IMR-90 (cell line): Measurements from ENCODE around the gene INPP1. TPM values are rescaled to one million over a fixed set of nuclear protein-coding genes. Genes with fewer than 3 reads are reported as not detected.

ENCODE experiments used
- ATAC-seq: fragments of 200-7000 bp; cut with Tn5 transposase; 2 replicates; pipeline ENCODE4 v1.9.1; 2020; ENCODE audit warnings: low read depth, mild to moderate bottlenecking, moderate library complexity
- BruUV-seq: library from RNA; stranded (reverse); fragments of 400-500 nt; replicated peaks from 2 replicates; lab custom pipeline; 2021; lab: Mats Ljungman, UMichigan
- CTCF ChIA-PET: fragments of 300-600 bp; formaldehyde crosslinking; extraction: SDS; loops from one replicate; lab custom pipeline; 2021; ENCODE audit warnings: antibody characterized with exemption; lab: Yijun Ruan, JAX
- POLR2A ChIA-PET: fragments of 300-600 bp; sonication (Branson Sonifier 250); formaldehyde crosslinking; loops from one replicate; lab custom pipeline; 2022; ENCODE audit warnings: antibody characterized with exemption; ENCODE audit not compliant: unreplicated experiment; lab: Charles Lee
- DNase-seq: peaks from one replicate; pipeline ENCODE4 v3.0.0; 2013
- H2AFZ ChIP-seq: replicated peaks from 2 replicates; pipeline ENCODE3; 2013; ENCODE audit warnings: low read length, mild to moderate bottlenecking; ENCODE audit not compliant: poor library complexity
- H2AK5ac ChIP-seq: 2 replicates; pipeline ENCODE4 v1.6.1; 2013; ENCODE audit warnings: low read depth, low read length, inconsistent platforms
- H2AK9ac ChIP-seq: replicated peaks from 2 replicates; pipeline ENCODE3; 2013; ENCODE audit warnings: mild to moderate bottlenecking, low read depth, low read length, moderate library complexity; ENCODE audit not compliant: poor library complexity
- H2BK120ac ChIP-seq: 2 replicates; pipeline ENCODE4 v1.6.1; 2013; ENCODE audit warnings: low read depth, low read length, inconsistent platforms
- H2BK15ac ChIP-seq: 3 replicates; pipeline ENCODE4 v1.6.1; 2013; ENCODE audit warnings: low read depth, low read length, inconsistent platforms
- H2BK20ac ChIP-seq: 2 replicates; pipeline ENCODE4 v1.6.1; 2013; ENCODE audit warnings: low read depth, mild to moderate bottlenecking, inconsistent platforms, low read length, moderate library complexity
- H2BK5ac ChIP-seq: 2 replicates; pipeline ENCODE4 v1.6.1; 2013; ENCODE audit warnings: mild to moderate bottlenecking, low read depth, low read length, inconsistent platforms; ENCODE audit not compliant: poor library complexity, severe bottlenecking
- H3K14ac ChIP-seq: replicated peaks from 2 replicates; pipeline ENCODE4 v1.6.1; 2013; ENCODE audit warnings: low read depth, low read length, inconsistent platforms
- H3K18ac ChIP-seq: 2 replicates; pipeline ENCODE4 v1.6.1; 2013; ENCODE audit warnings: low read depth, low read length, control low read depth
- H3K23ac ChIP-seq: 2 replicates; pipeline ENCODE4 v1.6.1; 2013; ENCODE audit warnings: low read depth, low read length, inconsistent platforms
- H3K27ac ChIP-seq: 2 replicates; pipeline ENCODE4 v1.5.1; 2013; ENCODE audit warnings: mild to moderate bottlenecking, control low read depth, low read length; ENCODE audit not compliant: insufficient read depth
- H3K27me3 ChIP-seq: 2 replicates; pipeline ENCODE4 v1.6.1; 2013; ENCODE audit warnings: low read length; ENCODE audit not compliant: control insufficient read depth, insufficient read depth
- H3K36me3 ChIP-seq: 2 replicates; pipeline ENCODE4 v1.6.1; 2013; ENCODE audit warnings: low read length, mixed read lengths; ENCODE audit not compliant: control insufficient read depth, insufficient read depth
- H3K4ac ChIP-seq: 2 replicates; pipeline ENCODE4 v1.6.1; 2013; ENCODE audit warnings: low read depth, low read length, inconsistent platforms
- H3K4me1 ChIP-seq: 2 replicates; pipeline ENCODE4 v1.6.1; 2013; ENCODE audit warnings: low read length, mixed read lengths; ENCODE audit not compliant: control insufficient read depth, insufficient read depth
- H3K4me2 ChIP-seq: 2 replicates; pipeline ENCODE4 v1.6.1; 2013; ENCODE audit warnings: low read depth, mild to moderate bottlenecking, control low read depth, low read length, moderate library complexity
- H3K4me3 ChIP-seq: 2 replicates; pipeline ENCODE4 v1.5.1; 2013; ENCODE audit warnings: low read depth, mild to moderate bottlenecking, control low read depth, low read length, moderate library complexity; ENCODE audit not compliant: insufficient read depth
- H3K56ac ChIP-seq: 2 replicates; pipeline ENCODE4 v1.6.1; 2013; ENCODE audit warnings: low read length, inconsistent platforms; ENCODE audit not compliant: insufficient read depth; ENCODE audit errors: extremely low read depth
- H3K79me1 ChIP-seq, 2 experiments: 2 replicates each; pipeline ENCODE4 v1.6.1; 2013; ENCODE audit warnings: low read length in 2 of 2, inconsistent platforms in 1 of 2, low read depth in 1 of 2
- H3K9ac ChIP-seq: 2 replicates; pipeline ENCODE4 v1.6.1; 2013; ENCODE audit warnings: low read depth, low read length, control low read depth
- H3K9me1 ChIP-seq: 2 replicates; pipeline ENCODE4 v1.6.1; 2013; ENCODE audit warnings: low read length, inconsistent platforms; ENCODE audit not compliant: insufficient read depth
- H3K9me3 ChIP-seq: 2 replicates; pipeline ENCODE4 v1.6.1; 2013; ENCODE audit warnings: low read length; ENCODE audit not compliant: control insufficient read depth, insufficient read depth
- H4K20me1 ChIP-seq: 2 replicates; pipeline ENCODE4 v1.6.1; 2013; ENCODE audit warnings: low read length, inconsistent platforms; ENCODE audit not compliant: insufficient read depth
- H4K5ac ChIP-seq: 2 replicates; pipeline ENCODE4 v1.6.1; 2013; ENCODE audit warnings: mild to moderate bottlenecking, low read depth, low read length, control low read depth
- H4K8ac ChIP-seq, 2 experiments: 2 replicates each; pipeline ENCODE4 v1.6.1; 2013; ENCODE audit warnings: low read depth in 2 of 2, low read length in 2 of 2, control low read depth in 1 of 2, inconsistent platforms in 1 of 2
- H4K91ac ChIP-seq: 2 replicates; pipeline ENCODE4 v1.6.1; 2013; ENCODE audit warnings: low read depth, low read length, inconsistent platforms; ENCODE audit not compliant: insufficient read depth
- CHD1 ChIP-seq: IDR thresholded peaks from 2 replicates; pipeline ENCODE4 v1.6.1; 2012; ENCODE audit warnings: low read depth, low read length, improper control_type of control experiment
- MAFK ChIP-seq: IDR thresholded peaks from 2 replicates; pipeline ENCODE4 v1.6.1; 2012; ENCODE audit warnings: low read depth, low read length, improper control_type of control experiment
- NFE2L2 ChIP-seq: fragments of 150-350 bp; IDR thresholded peaks from 2 replicates; pipeline ENCODE4 v1.6.1; 2016; ENCODE audit warnings: low read depth, mild to moderate bottlenecking, low read length
- RCOR1 ChIP-seq: IDR thresholded peaks from 2 replicates; pipeline ENCODE4 v1.6.1; 2012; ENCODE audit warnings: mild to moderate bottlenecking, low read length, improper control_type of control experiment; ENCODE audit not compliant: insufficient replicate concordance
- SMC3 ChIP-seq: fragments of 150-350 bp; IDR thresholded peaks from 2 replicates; pipeline ENCODE4 v1.6.1; 2016; ENCODE audit warnings: low read depth, mild to moderate bottlenecking, antibody characterized with exemption, low read length, moderate library complexity
- WGBS, 2 experiments: methylation state at CpG; one replicate each; pipeline versions ENCODE4 v1.1.5 to v1.1.7; 2013; ENCODE audit warnings: missing lambda C conversion rate in 2 of 2; ENCODE audit not compliant: insufficient read length in 1 of 2; ENCODE audit errors: extremely low coverage in 2 of 2; 5-methylcytosine and 5-hydroxymethylcytosine counted together
- dilution Hi-C: fragments of 300-500 bp; cut with HindIII; formaldehyde crosslinking; loops from one replicate; pipeline ENCODE4 v1.14.3; 2018; ENCODE audit warnings: low sequenced_read_pairs; ENCODE audit not compliant: unreplicated experiment
- in situ Hi-C: fragments of 300-500 bp; cut with MboI; formaldehyde crosslinking; loops from 3 replicates; pipeline ENCODE4 v1.14.3; 2019; ENCODE audit warnings: low sequenced_read_pairs, inconsistent platforms, mixed read lengths
- intact Hi-C: fragments of 100-400 bp; cut with micrococcal nuclease; formaldehyde crosslinking; loops from 2 replicates; pipeline ENCODE4 v1.10.0; 2022
- polyA plus RNA-seq, 3 experiments: library from polyadenylated mRNA; depleted of rRNA; stranded (reverse); fragments of >200 nt; gene quantifications; 2 replicates each; pipeline ENCODE4 v1.2.3, GENCODE V29; 2012; ENCODE audit warnings: low replicate concordance in 1 of 3
- total RNA-seq: library from RNA; depleted of rRNA; stranded (reverse); fragments of >200 nt; gene quantifications from 2 replicates; pipeline ENCODE4 v1.2.3, GENCODE V29; 2012
- TF ChIP-seq, protein P1 (sequence below): fragments of 150-350 bp; IDR thresholded peaks from 2 replicates; pipeline ENCODE4 v1.6.1; 2016; ENCODE audit warnings: low read depth, mild to moderate bottlenecking, low read length, moderate library complexity, borderline replicate concordance

The INPP1 gene
- total and polyA plus RNA-seq, 2 of the 4 experiments (the other 2 are of a cell fraction) = 4.1 to 10.1 TPM

DNA sequence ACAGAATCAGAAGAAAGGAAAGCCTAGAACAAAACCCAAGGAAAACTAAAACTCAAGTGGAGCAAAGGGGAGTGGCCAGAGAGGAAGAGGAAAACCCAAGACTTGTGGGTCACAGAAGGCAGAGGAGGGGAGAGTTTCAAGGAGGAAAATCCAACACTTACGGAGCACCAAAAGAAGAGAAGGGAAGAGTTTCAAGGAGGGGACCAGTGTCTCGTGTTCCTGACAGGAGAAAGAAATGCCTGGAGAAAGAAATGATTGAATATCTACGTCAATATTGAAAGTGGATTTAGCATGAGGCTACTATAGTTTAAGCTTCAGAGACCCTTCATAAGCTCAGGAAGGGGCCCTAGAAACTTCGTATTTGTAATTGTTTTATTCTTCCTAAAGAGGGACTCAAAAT, 63.4 kb downstream of the INPP1 start:
- no peak overlapping the region for H4K8ac ChIP-seq
- no peak overlapping the region for H3K27ac ChIP-seq
- H2BK20ac ChIP-seq = no peak overlapping the region
- no peak for TF ChIP-seq RCOR1
- TF ChIP-seq MAFK = no peak
- no peak for TF ChIP-seq CHD1
- TF ChIP-seq NFE2L2 = no peak
- TF ChIP-seq, protein P1, sequence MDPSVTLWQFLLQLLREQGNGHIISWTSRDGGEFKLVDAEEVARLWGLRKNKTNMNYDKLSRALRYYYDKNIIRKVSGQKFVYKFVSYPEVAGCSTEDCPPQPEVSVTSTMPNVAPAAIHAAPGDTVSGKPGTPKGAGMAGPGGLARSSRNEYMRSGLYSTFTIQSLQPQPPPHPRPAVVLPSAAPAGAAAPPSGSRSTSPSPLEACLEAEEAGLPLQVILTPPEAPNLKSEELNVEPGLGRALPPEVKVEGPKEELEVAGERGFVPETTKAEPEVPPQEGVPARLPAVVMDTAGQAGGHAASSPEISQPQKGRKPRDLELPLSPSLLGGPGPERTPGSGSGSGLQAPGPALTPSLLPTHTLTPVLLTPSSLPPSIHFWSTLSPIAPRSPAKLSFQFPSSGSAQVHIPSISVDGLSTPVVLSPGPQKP = no peak
- TF ChIP-seq SMC3 = no peak
- no peak for ATAC-seq
- H3K56ac ChIP-seq = no peak overlapping the region
- no peak overlapping the region for H3K18ac ChIP-seq
- H3K9me1 ChIP-seq = no peaks in the 10 kb centered on the region
- H2BK120ac ChIP-seq = no peak overlapping the region
- H3K4ac ChIP-seq = no peak overlapping the region
- H3K9ac ChIP-seq = no peak overlapping the region
- CTCF ChIA-PET = interaction anchor here (0.6 kb wide), 1 partner anchor 1129 kb away, joined by 3 read pairs; no protein-coding TSS in a partner anchor
- no TSS peak for BruUV-seq
- in situ Hi-C loops (no loop called here), intact Hi-C loops (loop anchor here (5.0 kb wide), 2 partner anchors 60 to 90 kb away; no protein-coding TSS in a partner anchor), dilution Hi-C loops (no loop called here)
- H3K36me3 ChIP-seq = no peaks in the 10 kb centered on the region
- no peak overlapping the region for H3K4me2 ChIP-seq
- no peak overlapping the region for H3K4me3 ChIP-seq
- WGBS, 2 experiments = 83% methylated on average over 1 of the region's 4 CpGs; no CpG with 5 or more reads in 1 of the 2 experiments
- H3K14ac ChIP-seq = no peak overlapping the region
- POLR2A ChIA-PET = no interaction called here
- H4K20me1 ChIP-seq = no peaks in the 10 kb centered on the region
- no peak for DNase-seq
- no peak overlapping the region for H2AK9ac ChIP-seq
- H2AFZ ChIP-seq = no peak overlapping the region
- no peak overlapping the region for H4K5ac ChIP-seq
- H2BK5ac ChIP-seq = no peak overlapping the region
- H3K4me1 ChIP-seq = no peaks in the 10 kb centered on the region
- no peaks in the 10 kb centered on the region for H3K9me3 ChIP-seq
- H4K91ac ChIP-seq = no peak overlapping the region
- no peak overlapping the region for H2AK5ac ChIP-seq
- H3K27me3 ChIP-seq = peaks cover 13% of the 10 kb centered on the region; the same call in 1 of the 2 replicates
- H3K79me1 ChIP-seq = no peaks in the 10 kb centered on the region
- no peak overlapping the region for H2BK15ac ChIP-seq
- H3K23ac ChIP-seq = no peak overlapping the region
